NCI-H2171 (cell line): ENCODE data around the gene RELL2.

Source experiments
- DNase-seq: peaks from one replicate; lab custom pipeline; 2025; lab: John Stamatoyannopoulos, UW

The RELL2 gene

DNA sequence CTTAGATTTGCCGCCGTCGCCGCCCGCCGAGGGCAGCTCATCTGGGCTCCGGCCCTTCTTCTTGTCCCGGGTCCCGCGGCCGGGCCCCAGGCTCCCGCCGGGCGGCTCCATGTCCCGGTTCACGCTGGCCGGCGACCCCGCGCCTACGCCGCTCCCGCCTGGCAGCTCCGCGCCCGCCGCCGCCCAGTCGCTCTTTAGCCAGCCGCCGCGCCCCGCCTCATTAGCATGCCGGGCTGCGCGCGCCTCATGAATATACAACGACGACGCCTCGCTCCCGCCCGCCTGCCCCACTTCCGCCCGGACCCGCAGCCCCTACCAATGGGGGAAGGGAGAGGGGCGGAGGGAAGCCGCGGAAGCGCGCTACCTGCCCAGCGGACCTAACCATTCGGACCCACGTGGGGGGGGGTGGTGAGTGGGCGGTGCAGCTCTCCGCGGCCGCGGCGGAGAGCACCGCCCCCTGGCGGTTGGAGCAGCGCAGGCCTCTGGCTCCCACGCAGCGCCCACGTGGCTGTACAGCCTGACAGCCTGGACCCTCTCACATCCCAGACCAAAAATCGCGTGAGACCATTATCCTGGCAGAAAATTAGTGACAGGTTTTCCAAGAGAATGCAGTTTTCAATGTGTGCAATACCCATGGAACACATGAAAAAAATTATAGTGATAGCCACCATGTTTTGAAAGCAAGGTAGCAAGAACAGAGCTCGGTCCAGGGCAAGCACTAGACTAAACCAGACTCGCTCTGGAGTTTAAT lies 17.8 kb upstream of the RELL2 start, which contains the start of gene DIAPH1:
TSS of gene DIAPH1 (minus strand) at position 197 of the 751 bp plus-strand sequence. CDS start at position 111, 86 bp downstream.
- DNase-seq = peak; percentile 87

DNA sequence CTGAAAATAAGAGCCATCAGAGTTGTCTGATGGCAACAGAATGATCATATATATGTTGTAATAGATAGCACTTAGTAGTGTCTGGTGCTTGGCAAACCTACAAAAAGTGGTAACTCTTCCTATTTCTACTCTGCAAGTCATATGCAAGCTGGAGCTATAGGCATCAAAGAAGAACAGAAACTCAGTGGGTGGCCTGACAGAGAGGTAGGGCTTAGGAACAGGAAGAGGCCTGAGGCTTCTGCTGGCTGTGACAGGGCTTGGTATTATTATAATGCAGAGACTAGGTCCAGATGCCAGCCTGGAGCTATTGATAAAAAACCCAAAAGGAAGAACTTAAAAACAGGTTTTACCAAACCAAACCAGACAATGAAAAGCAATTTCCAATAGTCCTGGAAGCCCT lies 13.6 kb upstream of the RELL2 start:
- no peak for DNase-seq

DNA sequence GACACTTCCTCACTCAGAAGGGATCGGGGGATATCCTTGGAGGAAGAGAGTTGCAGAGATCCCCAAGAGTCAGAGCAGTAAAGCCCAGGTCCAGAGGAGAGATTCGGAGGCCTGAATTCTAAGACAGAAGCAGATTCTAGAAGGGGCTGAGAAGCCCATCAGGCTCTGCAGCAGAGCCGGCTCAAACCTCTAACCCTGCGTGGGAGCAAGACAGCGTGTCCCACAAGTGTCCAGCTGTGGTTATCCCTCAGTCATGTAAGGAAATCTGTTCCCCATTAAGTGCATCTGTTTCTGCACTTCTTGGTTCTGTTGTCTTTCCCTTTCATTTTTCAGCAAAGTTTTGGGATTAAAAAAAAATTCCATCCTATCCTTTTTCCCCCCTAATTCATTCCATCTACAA lies 13.2 kb upstream of the RELL2 start:
- no peak for DNase-seq

DNA sequence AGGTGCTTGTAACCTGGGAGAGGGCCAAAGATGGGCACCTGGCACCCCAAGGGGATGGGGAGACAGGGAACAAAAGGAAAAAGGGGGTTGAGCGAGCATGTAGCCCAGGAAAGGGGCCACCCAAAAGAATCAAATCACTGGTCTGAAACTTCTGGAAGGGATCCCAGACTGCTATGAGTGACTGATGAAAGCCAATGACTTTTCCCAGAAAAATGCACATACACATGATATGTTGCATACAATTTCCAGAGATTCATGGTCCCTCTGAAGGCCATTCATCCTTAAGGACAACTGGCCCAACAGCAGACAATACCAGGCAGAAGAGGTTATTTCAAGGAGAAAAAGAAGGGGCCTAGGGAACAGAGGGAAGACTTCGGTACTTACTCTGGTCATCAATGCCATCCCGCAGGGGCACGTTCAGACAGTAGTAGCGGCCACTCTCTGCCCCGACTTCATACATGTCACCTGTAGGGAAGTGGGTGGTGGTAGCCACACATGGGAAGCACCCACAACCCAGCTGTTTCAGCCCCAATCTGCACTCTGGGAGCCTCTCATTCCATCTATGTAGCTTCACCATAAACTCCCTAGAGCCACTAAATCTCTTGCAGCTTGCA lies 8.5 kb upstream of the RELL2 start:
- no peak for DNase-seq

DNA sequence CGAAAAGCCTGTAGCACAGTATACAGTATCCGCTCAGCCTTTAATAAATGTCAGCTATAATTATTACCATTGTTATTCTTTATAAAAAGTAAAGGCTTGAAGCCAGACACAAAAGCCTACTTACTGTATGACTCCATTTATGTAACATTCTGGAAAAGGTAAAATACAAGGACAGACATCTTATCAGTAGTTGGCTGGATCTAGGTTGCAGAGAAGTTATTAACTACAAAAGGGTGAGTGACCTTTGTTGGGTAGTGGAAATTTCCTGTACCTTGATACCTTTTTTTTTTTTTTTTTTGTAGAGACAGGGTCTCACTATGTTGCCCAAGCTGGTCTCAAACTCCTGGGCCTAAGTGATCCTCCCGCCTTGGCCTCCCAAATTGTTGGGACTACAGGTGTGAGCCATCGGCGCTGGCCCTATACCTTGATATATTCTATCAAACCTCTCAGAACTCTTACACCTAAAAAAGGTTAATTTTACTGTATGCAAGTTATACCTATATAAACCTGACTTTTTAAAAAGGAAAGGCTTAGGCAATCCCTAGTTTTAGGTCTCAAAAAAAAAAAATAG lies 6.1 kb upstream of the RELL2 start:
- no peak for DNase-seq

DNA sequence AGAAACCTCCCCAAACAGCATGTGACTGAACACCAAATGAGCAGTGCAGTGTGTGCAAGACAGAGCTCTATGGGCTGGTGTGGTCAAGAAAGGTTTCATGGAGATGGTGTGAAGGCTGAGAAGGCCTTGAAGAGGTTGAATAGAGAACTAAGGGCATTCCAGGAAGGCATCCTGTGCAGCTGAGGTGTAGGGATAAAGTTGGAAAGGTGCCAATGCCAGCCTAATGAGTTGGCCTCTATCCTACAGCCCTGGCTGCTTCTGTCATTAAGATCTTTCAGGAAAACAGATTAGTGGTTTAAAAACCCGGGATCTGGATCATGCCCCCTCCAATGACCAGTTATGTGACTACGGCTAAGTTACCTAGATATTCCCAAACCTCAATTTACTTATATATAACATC lies 4.1 kb upstream of the RELL2 start:
- no peak for DNase-seq

DNA sequence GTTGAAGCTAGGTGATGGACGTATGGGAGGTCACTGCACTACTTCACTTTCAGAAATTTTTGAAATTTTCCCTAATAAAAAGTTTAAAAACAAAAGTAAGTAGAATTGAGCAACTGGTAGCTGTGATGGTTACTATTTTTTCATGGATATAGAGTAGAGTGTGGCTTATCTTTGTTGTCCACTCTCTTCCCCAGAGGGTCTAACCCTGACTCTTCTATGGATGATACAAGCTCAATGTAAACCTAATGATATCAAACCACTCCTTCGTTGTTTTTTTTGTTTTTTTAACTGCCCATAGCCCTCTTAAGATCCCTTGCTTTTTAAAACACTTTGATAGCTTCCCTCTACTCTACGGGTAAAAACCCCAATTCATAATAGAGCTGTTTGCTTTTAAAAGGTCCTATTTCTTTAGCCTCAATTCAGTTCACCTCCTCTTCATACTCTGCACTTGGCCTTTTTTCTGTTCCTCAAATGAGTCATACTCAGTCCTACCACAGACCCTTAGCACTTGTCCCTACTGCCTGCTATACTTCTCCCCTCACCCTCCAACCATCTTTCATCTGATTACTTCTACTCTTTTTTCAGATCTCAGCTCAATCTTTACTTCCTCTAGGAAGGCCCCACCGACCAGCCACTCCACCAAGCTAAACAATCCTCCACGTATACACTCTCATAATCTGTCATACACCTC lies 2.8 kb upstream of the RELL2 start:
- no peak for DNase-seq

DNA sequence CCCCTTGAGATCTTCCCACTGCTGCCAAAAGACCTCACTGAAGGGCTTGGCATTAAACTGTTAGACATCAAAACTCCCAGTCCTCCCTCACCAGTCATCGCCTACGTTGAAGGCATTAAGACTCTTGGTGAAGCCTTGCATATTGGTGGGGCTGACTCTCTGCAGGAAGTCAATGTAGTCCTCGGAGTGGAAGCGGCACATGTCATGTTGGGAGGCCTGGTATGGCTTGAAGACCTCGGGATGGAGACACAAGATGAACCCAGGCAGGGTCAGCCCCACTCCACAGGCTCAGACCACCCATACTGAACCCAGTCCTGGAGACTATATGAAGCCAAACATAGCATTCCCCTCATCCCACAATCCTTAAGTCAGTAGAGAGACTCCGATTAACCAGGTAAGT lies 2.1 kb upstream of the RELL2 start:
- DNase-seq = no peak

DNA sequence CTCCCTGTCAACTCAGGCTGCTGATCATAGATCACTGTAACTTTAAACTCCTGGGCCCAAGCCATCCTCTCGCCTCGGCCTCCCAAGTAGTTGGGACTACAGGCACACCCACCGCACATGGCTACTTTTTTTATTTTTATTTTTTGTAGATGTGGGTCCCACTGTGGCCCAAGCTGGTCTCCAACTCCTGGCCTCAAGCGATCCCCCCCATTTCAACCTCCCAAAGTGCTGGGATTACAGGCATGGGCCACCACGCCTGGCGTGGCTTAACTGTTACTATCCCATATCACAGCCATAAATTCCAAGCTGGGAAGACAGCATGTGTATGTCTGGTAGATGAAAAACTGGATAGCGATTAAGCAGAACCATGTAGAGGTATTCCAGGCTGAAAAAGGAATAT lies 1.2 kb upstream of the RELL2 start:
- no peak for DNase-seq

DNA sequence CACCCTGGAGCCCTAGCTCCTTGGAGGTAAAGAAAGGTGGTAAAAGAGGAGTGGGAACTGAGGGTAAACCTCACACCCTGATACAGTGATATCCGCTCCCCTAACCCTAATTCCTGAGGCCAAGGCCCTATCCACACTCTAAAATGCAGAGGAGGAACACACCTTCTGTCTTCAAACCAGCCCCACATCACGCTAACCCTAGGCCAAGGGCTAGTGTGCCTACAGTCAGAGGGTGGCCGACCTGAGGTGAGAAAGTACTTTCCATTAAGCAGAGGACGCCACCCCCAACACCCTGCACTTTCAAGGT lies 738 bp upstream of the RELL2 start:
- no peak for DNase-seq

DNA sequence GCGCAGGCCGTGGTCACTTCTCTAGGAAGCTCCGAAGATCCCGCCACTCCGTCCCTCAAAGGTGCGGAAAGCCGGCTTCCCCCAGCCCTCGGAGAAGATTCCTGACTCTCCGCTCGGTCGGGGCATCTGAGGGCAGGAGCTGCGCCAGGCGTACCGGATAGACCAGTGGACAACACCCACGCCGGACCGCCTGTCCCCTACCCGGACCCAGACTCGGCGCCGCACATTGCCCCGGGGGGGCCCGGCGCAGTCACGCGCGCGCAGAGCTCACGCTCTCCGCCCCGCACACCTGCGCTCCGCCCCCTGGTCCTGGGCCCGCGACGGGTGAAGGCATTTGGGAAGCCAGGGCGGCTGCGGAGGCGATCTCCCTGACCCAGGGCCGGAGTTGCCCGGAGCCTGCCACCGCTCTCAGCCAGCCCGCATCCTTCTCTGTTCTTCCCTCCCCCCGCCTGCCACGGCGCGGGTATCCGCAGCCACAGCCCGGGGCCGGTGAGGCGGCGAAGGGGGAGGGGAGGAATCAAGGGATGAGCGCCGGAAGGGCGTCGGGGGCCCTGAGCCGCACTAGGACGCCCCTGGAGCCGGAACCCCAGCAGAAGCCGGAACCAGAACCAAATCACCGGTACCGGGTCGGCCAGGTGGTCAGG lies 448 bp downstream of the RELL2 start:
- DNase-seq = no peak

DNA sequence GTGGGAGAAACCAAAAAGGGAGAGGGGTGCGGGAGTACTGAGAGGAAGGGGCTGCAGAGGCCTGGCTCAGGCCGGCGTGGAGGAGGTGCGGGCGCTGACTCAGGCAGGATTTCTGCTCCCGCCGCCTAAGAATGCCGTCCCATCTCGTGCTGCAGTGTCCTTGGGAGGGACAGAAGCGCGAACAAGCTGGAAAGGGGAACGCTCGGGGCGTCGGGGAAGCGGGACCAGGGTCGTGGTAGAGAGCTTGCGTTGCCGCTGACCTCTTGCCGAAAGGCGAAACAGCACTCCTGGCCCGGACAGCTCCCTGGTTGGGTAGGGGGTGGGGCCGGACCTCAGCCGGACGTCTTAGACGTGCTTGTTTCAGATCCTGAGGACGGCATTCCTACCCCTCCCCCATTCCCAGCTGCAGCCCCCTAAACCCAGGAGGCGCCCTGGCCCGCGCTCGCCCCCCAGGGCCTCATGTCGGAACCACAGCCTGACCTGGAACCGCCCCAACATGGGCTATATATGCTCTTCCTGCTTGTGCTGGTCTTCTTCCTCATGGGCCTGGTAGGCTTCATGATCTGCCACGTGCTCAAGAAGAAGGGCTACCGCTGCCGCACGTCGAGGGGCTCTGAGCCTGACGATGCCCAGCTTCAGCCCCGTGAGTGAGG lies 1.1 kb downstream of the RELL2 start:
- DNase-seq = no peak

DNA sequence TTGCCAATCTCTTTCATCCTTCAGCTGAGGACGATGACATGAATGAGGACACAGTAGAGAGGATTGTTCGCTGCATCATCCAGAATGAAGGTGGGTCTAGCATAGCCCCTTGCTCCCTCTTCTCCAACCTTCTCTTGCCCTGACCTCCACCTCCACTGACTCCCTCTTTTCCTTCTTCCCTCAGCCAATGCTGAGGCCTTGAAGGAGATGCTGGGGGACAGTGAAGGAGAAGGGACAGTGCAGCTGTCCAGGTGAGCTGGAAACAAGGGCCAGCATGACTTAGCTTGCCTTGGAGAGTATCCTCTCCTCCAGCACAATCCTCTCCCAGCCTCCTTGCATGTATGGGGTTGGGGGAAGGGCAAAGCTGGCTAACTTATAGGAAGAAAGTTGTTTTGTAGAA lies 2.0 kb downstream of the RELL2 start:
- no peak for DNase-seq

DNA sequence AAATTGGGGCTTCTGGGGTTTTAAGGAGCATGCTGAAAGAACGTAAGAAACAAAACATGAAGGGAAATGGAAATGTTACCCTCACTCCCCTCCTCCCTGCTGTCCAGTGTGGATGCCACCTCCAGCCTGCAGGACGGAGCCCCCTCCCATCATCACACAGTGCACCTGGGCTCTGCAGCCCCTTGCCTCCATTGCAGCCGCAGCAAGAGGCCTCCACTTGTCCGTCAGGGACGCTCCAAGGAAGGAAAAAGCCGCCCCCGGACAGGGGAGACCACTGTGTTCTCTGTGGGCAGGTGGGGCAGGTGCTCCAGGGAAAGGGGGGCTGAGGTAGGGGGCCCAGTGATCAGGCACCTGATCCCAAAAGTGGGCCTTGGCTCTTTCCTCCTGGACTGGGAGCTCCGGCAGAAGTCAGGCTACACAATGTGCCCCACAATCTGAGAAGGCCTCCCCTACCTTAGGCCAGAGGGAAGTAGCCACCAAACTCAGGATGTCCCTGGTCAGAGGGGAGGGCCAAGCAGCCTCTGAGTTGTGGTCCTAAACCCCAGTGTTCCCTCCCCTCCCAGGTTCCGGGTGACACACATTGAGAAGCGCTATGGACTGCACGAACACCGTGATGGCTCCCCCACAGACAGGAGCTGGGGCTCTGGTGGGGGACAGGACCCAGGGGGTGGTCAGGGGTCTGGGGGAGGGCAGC lies 2.7 kb downstream of the RELL2 start:
- DNase-seq = no peak

DNA sequence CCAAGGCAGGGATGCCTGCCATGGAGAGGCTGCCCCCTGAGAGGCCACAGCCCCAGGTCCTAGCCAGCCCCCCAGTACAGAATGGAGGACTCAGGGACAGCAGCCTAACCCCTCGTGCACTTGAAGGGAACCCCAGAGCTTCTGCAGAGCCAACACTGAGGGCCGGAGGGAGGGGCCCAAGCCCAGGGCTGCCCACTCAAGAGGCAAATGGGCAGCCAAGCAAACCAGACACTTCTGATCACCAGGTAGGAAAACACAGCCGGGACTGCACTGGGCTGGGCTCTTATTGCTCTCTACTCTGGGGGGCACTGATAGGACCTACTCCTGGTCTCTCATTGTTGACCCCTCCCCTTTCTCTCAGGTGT lies 3.2 kb downstream of the RELL2 start:
- DNase-seq = no peak

DNA sequence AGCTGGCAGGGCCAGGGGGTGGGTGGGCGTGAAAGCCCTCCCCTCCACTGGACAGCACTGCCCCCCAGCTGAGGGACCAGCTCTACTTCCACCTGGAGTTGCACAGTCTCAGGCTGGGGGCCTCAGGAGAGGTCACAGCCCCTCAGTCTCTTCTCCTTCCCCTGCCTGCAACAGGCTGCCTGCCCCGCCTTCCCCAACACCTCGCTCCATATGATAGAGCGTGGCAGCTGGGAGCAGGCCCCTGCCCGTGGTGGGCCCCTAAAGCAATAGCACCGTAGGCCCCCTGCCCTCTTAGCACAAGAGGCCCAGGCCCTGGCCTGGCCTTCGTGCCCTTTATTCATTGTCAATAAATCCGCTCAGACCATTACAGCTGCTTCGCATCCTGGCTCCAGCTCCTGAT lies 3.9 kb downstream of the RELL2 start:
- no peak for DNase-seq

DNA sequence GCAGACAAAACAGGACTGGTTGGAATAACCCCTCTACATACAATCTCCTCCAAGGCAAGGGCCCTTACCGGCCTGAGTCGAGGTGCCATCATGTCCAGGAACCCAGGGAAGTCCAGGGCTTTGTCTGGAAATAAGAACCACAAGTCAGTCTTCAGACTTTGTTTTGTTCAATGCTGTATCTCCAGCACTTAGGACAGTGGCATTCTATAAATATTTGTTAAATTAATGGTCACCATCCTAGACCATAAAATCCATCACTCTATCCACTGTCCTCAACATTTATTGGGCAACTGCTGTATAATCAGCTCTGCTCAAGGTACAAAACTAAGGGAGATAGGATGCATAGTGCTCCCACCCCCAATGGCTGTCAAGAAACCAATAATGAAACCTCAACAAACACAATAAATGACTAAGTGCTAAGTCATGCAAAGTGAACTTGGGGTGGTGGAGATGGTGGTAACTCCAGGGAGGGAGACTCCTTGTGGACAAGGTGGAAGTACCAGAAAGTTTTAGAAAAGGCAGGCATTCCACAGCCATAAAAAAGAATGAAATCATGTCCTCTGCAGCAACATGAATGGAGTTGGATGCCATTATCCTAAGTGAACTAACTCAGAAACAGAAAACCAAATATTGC lies 5.0 kb downstream of the RELL2 start:
- no peak for DNase-seq

DNA sequence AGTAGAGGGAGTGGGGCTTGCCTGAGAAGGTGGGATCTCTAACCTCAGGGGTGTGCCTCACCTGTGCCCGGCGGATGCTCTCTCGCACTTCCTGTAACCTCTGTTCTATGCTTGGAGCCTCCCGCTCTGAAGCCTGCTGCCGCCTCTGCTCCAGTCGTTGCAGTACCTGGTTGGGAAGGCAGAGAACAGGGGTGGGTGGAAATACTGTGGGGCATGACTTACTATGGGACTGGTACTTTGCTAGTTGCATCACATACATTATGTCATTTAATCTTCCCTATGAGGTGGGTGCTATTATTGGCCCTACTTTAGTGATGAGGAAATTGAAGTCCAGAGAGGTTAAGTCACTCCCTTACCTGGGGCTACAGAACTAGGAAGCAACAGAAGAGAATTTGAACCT lies 9.2 kb downstream of the RELL2 start:
- DNase-seq = no peak

DNA sequence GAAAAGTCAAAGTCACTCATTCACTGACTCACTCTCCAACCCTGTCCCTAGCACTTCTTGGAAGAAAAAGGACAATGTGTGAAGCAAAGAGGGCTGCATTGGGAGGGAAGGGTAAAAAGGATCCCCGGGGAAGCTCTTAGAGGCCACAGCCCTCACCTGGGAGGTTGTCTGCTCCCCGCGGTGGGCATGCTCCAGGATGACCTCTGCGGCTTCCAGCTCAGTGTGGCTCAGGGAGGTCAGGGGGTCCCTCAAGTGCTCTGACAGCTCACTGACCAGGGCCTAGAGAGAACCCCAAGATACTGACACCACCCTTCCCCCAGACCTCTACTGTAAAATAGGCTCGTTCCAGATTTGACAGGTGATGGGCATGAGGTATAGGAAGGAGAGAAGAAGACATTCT lies 10.4 kb downstream of the RELL2 start:
- DNase-seq = no peak

DNA sequence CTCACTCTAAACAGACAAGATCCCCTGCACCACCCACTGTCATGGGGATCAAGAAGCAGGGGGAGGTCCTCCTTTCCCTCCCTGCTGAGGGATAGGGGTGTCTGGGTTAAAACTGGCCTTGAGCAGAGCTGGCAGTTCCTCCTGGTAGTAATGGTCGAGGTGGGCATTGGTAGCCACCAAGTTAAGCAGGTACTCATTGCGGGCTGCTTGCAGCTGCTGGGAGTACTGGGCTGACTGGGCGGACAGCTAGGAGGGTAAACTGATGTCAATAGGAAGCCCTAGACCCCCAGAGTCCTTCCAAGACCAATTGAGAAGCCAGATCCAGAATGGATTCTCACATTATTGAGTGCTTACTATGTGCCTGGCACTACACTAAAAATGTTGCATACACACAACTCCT lies 11.1 kb downstream of the RELL2 start:
- DNase-seq = no peak

DNA sequence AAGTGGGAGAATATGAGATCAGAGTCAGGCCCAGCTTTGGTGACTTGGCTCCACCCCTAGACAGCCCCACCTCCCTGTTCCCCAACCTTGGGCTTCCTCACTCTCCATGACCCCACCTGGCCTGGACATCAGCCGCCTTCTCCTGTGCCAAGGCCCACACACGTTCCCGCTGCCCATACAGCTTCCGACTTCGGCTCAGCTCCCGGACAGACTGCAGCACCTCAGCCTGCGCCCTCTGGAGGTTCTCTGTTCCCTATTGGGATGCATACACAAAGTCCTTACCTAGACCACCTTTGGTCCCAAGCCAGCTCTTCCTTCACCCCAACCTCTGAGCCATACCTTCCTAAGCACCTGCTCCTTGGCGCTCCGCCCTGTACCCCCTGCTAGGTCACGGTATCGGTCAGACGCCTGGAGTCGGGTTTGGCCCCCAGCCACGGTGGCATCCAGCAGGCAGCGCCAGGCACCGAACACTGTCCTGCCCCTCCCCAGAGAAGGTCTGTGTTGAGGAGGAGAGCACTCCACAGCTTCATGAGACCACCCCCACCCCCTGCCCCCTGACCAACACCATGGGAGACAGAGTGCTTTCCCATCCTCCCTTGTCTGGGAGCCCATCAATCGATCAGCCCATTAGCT lies 12.4 kb downstream of the RELL2 start:
- no peak for DNase-seq
